ENCODE results near the gene MSRB1. TPM values are rescaled to one million over a fixed set of nuclear protein-coding genes. Genes with fewer than 3 reads are reported as not detected.

MSRB1 gene
- total RNA-seq, 3 donors from 2014 or later (not counting 1 experiment from before 2014, with no cell fraction given), result 10.8 to 19.9 (median 14.8) TPM

DNA sequence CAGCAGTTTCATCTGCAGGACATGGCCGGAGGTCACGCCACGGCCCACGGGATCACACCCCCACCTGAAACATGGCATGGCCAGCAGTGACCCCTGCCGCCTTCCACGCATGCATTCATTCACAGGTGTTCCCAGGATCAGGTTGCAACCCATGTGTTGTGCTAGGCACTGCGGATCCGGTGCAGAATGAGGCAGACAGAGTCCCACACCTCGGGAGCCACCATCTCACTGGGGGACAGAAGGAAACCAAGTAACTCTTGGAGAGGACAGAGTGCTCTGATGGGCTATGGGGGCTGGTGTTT, 4.3 kb upstream of the MSRB1 start:
- DNase-seq (no peak), ATAC-seq (no peak)
- peaks cover 6 to 16% of the 10 kb centered on the region in 2 donors for H3K4me1 Mint-ChIP-seq
- Histone ChIP-seq H3K4me3 (ENCODE audit: low read length) (no peak overlapping the region), H3K4me1 (ENCODE audit: control insufficient read depth, insufficient read depth, low read length) (peaks cover 10% of the 10 kb centered on the region), H3K27ac (ENCODE audit: low read length) (no peak overlapping the region), H3K36me3 (ENCODE audit: control insufficient read depth, insufficient read depth, low read length) (no peaks in the 10 kb centered on the region), H3K9me3 (ENCODE audit: control insufficient read depth, insufficient read depth, low read length) (no peaks in the 10 kb centered on the region), H3K27me3 (ENCODE audit: control insufficient read depth, insufficient read depth, low read length) (no peaks in the 10 kb centered on the region)
- H3K27me3 Mint-ChIP-seq (ENCODE audit: low read depth in 2 of 2), result no peaks in the 10 kb centered on the region
- WGBS (ENCODE audit: insufficient coverage), result 93% methylated on average over 9 of the region's 9 CpGs
- intact Hi-C loops (cut with micrococcal nuclease), result no loop called here
- no peaks in the 10 kb centered on the region for H3K9me3 Mint-ChIP-seq
- TF ChIP-seq CTCF (IDR thresholded peaks at IDR 0.05), result no peak
- H3K27ac Mint-ChIP-seq, result no peak overlapping the region
- H3K36me3 Mint-ChIP-seq, result no peaks in the 10 kb centered on the region
- no peak overlapping the region for H3K4me3 Mint-ChIP-seq

DNA sequence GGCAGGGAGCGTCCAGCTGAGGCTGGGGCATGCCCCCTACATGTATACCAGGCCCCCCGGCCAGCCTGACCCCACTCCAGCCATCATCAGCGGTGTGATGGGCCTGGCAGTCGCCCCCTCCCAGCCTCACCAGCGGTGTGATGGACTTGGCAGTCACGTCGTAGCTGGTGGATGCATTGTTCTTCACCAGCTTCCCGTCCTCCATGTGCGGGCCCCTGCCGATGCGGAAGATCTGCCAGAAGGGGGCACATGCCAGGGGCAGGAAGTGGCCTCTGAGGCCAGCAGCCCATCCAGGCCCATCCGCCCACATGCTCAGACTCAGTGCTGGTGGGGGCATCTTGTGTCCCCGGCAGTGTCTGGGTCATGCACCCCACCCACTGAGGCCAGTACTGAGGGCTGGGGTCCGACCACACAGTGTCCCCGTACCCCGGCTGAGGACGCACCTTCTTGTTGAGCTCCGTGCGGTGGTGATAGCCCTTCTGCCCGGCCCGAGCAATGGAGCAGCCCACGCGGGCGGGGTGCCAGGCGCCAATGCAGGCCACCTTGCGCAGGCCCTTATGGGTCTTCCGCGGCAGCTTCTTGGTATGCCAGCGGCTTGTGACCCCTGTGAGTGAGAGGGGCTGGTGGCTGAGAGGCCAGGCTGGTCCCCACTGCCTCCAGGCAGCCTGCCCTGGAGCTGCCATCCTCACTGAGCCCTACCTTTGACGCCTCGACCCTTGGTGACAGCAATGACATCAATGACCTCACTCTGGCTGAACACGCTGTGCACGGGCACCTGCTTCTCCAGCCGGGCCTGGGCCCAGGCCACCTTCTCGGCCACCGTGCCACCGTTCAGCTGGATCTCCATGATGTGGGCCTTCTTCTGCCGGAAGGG, 3.7 kb upstream of the MSRB1 start:
- Mint-ChIP-seq H3K4me3 (no peak overlapping the region), H3K36me3 (no peaks in the 10 kb centered on the region), H3K9me3 (no peaks in the 10 kb centered on the region), H3K4me1 (peaks cover 6 to 22% of the 10 kb centered on the region in 2 donors), H3K27ac (no peak overlapping the region), H3K27me3 (ENCODE audit: low read depth in 2 of 2) (no peaks in the 10 kb centered on the region)
- no peaks in the 10 kb centered on the region for H3K27me3 ChIP-seq (ENCODE audit: control insufficient read depth, insufficient read depth, low read length)
- WGBS (ENCODE audit: insufficient coverage), result 91% methylated on average over 38 of the region's 38 CpGs
- no peak overlapping the region for H3K4me3 ChIP-seq (ENCODE audit: low read length)
- H3K4me1 ChIP-seq (ENCODE audit: control insufficient read depth, insufficient read depth, low read length), result peaks cover 16% of the 10 kb centered on the region
- TF ChIP-seq CTCF (IDR thresholded peaks at IDR 0.05), result no peak
- no peak for ATAC-seq
- DNase-seq, result no peak
- H3K36me3 ChIP-seq (ENCODE audit: control insufficient read depth, insufficient read depth, low read length), result no peaks in the 10 kb centered on the region
- H3K27ac ChIP-seq (ENCODE audit: low read length), result no peak overlapping the region
- intact Hi-C loops (cut with micrococcal nuclease), result no loop called here
- no peaks in the 10 kb centered on the region for H3K9me3 ChIP-seq (ENCODE audit: control insufficient read depth, insufficient read depth, low read length)

- no peak overlapping the region for H3K27ac ChIP-seq (ENCODE audit: low read length)
- no peak for TF ChIP-seq CTCF (IDR thresholded peaks at IDR 0.05)
- WGBS (ENCODE audit: insufficient coverage), result 86% methylated on average over 19 of the region's 19 CpGs
- H3K27me3 Mint-ChIP-seq (ENCODE audit: low read depth in 2 of 2), result no peaks in the 10 kb centered on the region
- no peaks in the 10 kb centered on the region for H3K27me3 ChIP-seq (ENCODE audit: control insufficient read depth, insufficient read depth, low read length)
- H3K27ac Mint-ChIP-seq, result no peak overlapping the region
- H3K4me3 ChIP-seq (ENCODE audit: low read length), result no peak overlapping the region
- no peaks in the 10 kb centered on the region for H3K36me3 Mint-ChIP-seq
- DNase-seq (no peak), ATAC-seq (no peak)
- peaks cover 26% of the 10 kb centered on the region for H3K4me1 ChIP-seq (ENCODE audit: control insufficient read depth, insufficient read depth, low read length)
- no peaks in the 10 kb centered on the region for H3K9me3 ChIP-seq (ENCODE audit: control insufficient read depth, insufficient read depth, low read length)
- no peaks in the 10 kb centered on the region for H3K9me3 Mint-ChIP-seq
- no peaks in the 10 kb centered on the region for H3K36me3 ChIP-seq (ENCODE audit: control insufficient read depth, insufficient read depth, low read length)
- H3K4me3 Mint-ChIP-seq, result no peak overlapping the region
- peaks cover 6 to 24% of the 10 kb centered on the region in 2 donors for H3K4me1 Mint-ChIP-seq
- intact Hi-C loops (cut with micrococcal nuclease), result no loop called here
Observed at GRCh38 chr16:1945559-1946391, 2.8 kb upstream of the MSRB1 start.

All from natural killer cell (primary cell).